Vagina (tissue), 2 donors: ENCODE results near the gene KDM1B. TPM values are rescaled to one million over a fixed set of nuclear protein-coding genes. Genes with fewer than 3 reads are reported as not detected.

Experiments
- DNase-seq, 2 donors: peaks; one replicate each; pipeline ENCODE4 v3.0.0-alpha.2; 2017; ENCODE audit errors: extremely low spot score in 2 of 2
- H3K27ac ChIP-seq: fragments of 200-600 bp; sonication (generic); one replicate; pipeline ENCODE4 v1.5.1; 2019
- H3K27me3 ChIP-seq: fragments of 200-600 bp; sonication (generic); one replicate; pipeline ENCODE4 v1.5.1; 2019
- H3K36me3 ChIP-seq, 2 donors: fragments of 200-600 bp; sonication (generic); one replicate each; pipeline ENCODE4 v1.5.1; 2017 to 2019
- H3K4me1 ChIP-seq: fragments of 200-600 bp; sonication (generic); one replicate; pipeline ENCODE4 v1.5.1; 2019
- H3K4me3 ChIP-seq, 2 donors: fragments of 200-600 bp; sonication (generic); 1 replicate in 1 of 2; 2 replicates in 1 of 2; pipeline ENCODE4 v1.5.1; 2016 to 2019
- H3K9me3 ChIP-seq: fragments of 200-600 bp; sonication (generic); one replicate; pipeline ENCODE4 v1.5.1; 2019
- POLR2A ChIP-seq, 2 donors: fragments of 450-650 bp; IDR thresholded peaks; one replicate each; pipeline ENCODE4 v1.6.1; 2017; ENCODE audit warnings: antibody characterized with exemption in 2 of 2, mild to moderate bottlenecking in 2 of 2, moderate library complexity in 2 of 2
- POLR2AphosphoS5 ChIP-seq, 2 donors: sonication (generic); formaldehyde crosslinking; IDR thresholded peaks; one replicate each; pipeline ENCODE4 v1.9.0; 2017; ENCODE audit warnings: antibody characterized with exemption in 2 of 2, mild to moderate bottlenecking in 2 of 2, low read depth in 1 of 2; ENCODE audit not compliant: insufficient read depth in 1 of 2
- intact Hi-C: fragments of 100-400 bp; cut with DNase I; formaldehyde crosslinking; loops from one replicate; pipeline ENCODE4 v1.15.1; 2023
- small RNA-seq: library from RNA; depleted of rRNA; stranded (forward); fragments of <200 nt; gene quantifications from one replicate; pipeline ENCODE3, GENCODE V24; 2016
- total RNA-seq: library from RNA; depleted of rRNA; stranded (reverse); fragments of >200 nt; gene quantifications from one replicate; pipeline ENCODE4 v1.2.3, GENCODE V29; 2016
- TF ChIP-seq, protein P1 (sequence below), 3 experiments: fragments of 450-650 bp in 2 of 3; fragments of 200-600 bp in 1 of 3; sonication (generic) in 1 of 3; IDR thresholded peaks; one replicate each; pipeline ENCODE4 v1.5.1; 2017 to 2019; ENCODE audit warnings: antibody characterized with exemption in 3 of 3, mild to moderate bottlenecking in 2 of 3, moderate library complexity in 2 of 3

The KDM1B gene
- total RNA-seq, 1 donor from 2014 or later = 20.6 TPM

DNA sequence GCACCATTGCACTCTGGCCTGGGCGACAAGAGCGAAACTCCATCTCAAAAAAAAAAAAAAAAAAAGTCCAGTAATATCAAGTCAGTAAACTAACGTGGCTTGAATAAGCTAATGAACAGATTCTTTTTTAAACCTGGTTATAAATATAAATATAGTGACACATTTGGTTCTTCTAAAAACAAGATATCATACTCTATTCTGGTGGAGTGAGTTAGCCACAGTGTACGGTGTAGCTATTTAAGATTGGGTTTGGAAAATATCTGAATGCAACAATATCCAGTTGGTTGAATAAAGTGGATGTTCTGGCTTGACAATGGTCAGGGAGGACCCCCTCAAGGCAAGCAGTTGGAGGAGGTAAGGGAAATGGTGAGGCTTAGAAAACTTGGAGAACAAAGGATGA lies 115.0 kb downstream of the KDM1B start:
- intact Hi-C loops = no loop called here
- Histone ChIP-seq H3K36me3 (no peaks in the 10 kb centered on the region), H3K9me3 (no peaks in the 10 kb centered on the region), H3K27me3 (no peaks in the 10 kb centered on the region), H3K4me3 (no peak overlapping the region), H3K27ac (no peak overlapping the region), H3K4me1 (peaks cover under 1% of the 10 kb centered on the region)
- no peak for TF ChIP-seq POLR2A (IDR thresholded peaks at IDR 0.05)
- TF ChIP-seq, protein P1, sequence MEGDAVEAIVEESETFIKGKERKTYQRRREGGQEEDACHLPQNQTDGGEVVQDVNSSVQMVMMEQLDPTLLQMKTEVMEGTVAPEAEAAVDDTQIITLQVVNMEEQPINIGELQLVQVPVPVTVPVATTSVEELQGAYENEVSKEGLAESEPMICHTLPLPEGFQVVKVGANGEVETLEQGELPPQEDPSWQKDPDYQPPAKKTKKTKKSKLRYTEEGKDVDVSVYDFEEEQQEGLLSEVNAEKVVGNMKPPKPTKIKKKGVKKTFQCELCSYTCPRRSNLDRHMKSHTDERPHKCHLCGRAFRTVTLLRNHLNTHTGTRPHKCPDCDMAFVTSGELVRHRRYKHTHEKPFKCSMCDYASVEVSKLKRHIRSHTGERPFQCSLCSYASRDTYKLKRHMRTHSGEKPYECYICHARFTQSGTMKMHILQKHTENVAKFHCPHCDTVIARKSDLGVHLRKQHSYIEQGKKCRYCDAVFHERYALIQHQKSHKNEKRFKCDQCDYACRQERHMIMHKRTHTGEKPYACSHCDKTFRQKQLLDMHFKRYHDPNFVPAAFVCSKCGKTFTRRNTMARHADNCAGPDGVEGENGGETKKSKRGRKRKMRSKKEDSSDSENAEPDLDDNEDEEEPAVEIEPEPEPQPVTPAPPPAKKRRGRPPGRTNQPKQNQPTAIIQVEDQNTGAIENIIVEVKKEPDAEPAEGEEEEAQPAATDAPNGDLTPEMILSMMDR (IDR thresholded peaks at IDR 0.05) = no peak
- TF ChIP-seq POLR2AphosphoS5 (IDR thresholded peaks at IDR 0.05; ENCODE audit: insufficient read depth in 1 of 2, low read depth in 1 of 2) = no peak
- no peak for DNase-seq

Small RNA genes lying within 50 kb of the gene (small RNA-seq; reads per million reads assigned to genes)
- not detected for gene RF00019

Other genes starting within 250 kb of the KDM1B start
- 43.0 TPM for gene KIF13A, start 167.8 kb upstream of the KDM1B start, total RNA-seq
- gene NHLRC1, start 32.7 kb upstream of the KDM1B start, total RNA-seq = 0.74 TPM
- 11.0 TPM for gene TPMT, start 345 bp upstream of the KDM1B start, total RNA-seq
- gene DEK, start 109.1 kb downstream of the KDM1B start, total RNA-seq = 121 TPM
- 6.9 TPM for gene RNF144B, start 231.9 kb downstream of the KDM1B start, total RNA-seq